Erythroblast (primary cell): ENCODE data around the gene ZCCHC24.

Experiments
- GATA1 ChIP-seq: IDR thresholded peaks from 2 replicates; pipeline ENCODE4 v1.6.1; 2011; ENCODE audit warnings: low read depth, mild to moderate bottlenecking, control low read depth, low read length, moderate library complexity
- POLR2A ChIP-seq: IDR thresholded peaks from 2 replicates; pipeline ENCODE4 v1.6.1; 2011; ENCODE audit warnings: mild to moderate bottlenecking, low read length

DNA sequence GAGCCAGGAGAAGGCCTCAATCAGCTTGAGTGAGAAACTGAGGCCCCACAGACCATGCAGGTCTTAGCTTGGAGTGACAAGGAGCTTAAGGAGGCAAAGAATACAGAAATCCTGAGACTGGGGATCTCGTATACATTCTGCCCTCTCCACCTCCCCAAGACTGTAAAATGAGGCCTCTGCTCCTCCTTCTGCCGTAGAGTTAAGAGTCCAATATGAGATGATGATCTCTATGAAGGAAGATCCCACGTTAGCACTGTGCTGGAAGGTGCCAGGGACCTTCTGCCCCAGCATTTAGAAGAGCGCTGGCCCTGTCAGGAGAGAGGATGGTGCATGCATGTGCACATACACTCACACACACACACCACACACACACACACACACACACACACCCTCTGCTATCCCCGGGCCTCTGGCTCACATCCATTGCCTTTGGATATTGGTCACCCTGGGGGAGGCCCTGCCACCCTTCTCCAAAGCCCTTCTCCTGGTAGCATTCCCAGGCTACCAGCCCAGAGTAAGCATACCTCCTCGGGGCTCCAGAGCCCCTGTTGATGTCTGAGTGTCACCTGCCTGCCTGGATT, 15.0 kb downstream of the ZCCHC24 start:
- TF ChIP-seq POLR2A (no peak), GATA1 (no peak)
